ENCODE results near the gene SENP6. TPM values are rescaled to one million over a fixed set of nuclear protein-coding genes. Genes with fewer than 3 reads are reported as not detected.

Gene SENP6
- total and polyA plus RNA-seq, 9 of the 15 experiments (the other 6 are each of a cell fraction or from before 2014, with no cell fraction given): 11.1 to 79.4 (median 46.8) TPM

- peak overlapping the region; percentile 94 to 100 for H3K9ac ChIP-seq (ENCODE audit: insufficient read depth in 1 of 2, low read depth in 2 of 2, low read length in 2 of 2)
- peaks cover 61% of the 10 kb centered on the region for H3K79me2 ChIP-seq (ENCODE audit: control insufficient read depth, insufficient read depth, low read length)
- no peaks in the 10 kb centered on the region for H3K9me3 ChIP-seq (replicated peaks; ENCODE audit: control insufficient read depth, insufficient read depth, low read depth, low read length)
- intact Hi-C loops (cut with micrococcal nuclease) (loop anchor here (10.0 kb wide), 1 partner anchor 318 kb away; the partner anchor contains the start of gene TMEM30A), in situ Hi-C loops (cut with MboI) (no loop called here)
- FAIRE-seq (no peak), DNase-seq (ENCODE audit: extremely low read depth in 1 of 4, low spot score in 3 of 4) (peak; percentile 26 to 61 (median 32)), ATAC-seq (peak; percentile 64)
- H3K4me3 ChIP-seq: peak overlapping the region; percentile 89
- peak overlapping the region; percentile 86 for H2AFZ ChIP-seq (ENCODE audit: low read depth, low read length)
- 0 out of 2 replicates have a peak, but pooled peaks cover 5% of the 10 kb centered on the region for H4K20me1 ChIP-seq (replicated peaks; ENCODE audit: control insufficient read depth, insufficient read depth, low read length)
- peak overlapping the region; percentile 87 for H3K4me2 ChIP-seq (ENCODE audit: insufficient read depth, low read length)
- H3K9me1 ChIP-seq (ENCODE audit: control insufficient read depth, insufficient read depth, low read length): no peaks in the 10 kb centered on the region
- peaks cover 12 to 17% of the 10 kb centered on the region in 2 experiments; a peak in 4 of 5 replicates for H3K4me1 ChIP-seq (replicated peaks in 1 of 2; ENCODE audit: control insufficient read depth in 2 of 2, insufficient read depth in 2 of 2, low read length in 2 of 2)
- WGBS (ENCODE audit: insufficient coverage, low coverage, missing lambda C conversion rate): 1% methylated on average over 47 of the region's 70 CpGs
- peak overlapping the region; percentile 95 for H3K27ac ChIP-seq (ENCODE audit: extremely low read depth, low read depth, low read length)
- CTCF ChIA-PET (ENCODE audit: low intra/inter-chr PET ratio): no interaction called here
- BruUV-seq (replicated peaks): TSS peak; percentile 40
- POLR2A ChIA-PET: interaction anchor here (0.6 to 3.6 kb wide), 14 partner anchors 8 to 317 kb away, joined by 3 to 15 read pairs (median 4); no protein-coding TSS in a partner anchor
- H3K27me3 ChIP-seq (ENCODE audit: control insufficient read depth in 2 of 2, insufficient read depth in 2 of 2, low read length in 2 of 2): no peaks in the 10 kb centered on the region
- H3K36me3 ChIP-seq (ENCODE audit: control insufficient read depth, insufficient read depth, low read length): peaks cover 6% of the 10 kb centered on the region
- peak; percentile 3; the same call in 1 of the 2 replicates for TF ChIP-seq ERF (CRISPR knock-in tag; IDR thresholded peaks at IDR 0.05)
- TF ChIP-seq, protein P1, sequence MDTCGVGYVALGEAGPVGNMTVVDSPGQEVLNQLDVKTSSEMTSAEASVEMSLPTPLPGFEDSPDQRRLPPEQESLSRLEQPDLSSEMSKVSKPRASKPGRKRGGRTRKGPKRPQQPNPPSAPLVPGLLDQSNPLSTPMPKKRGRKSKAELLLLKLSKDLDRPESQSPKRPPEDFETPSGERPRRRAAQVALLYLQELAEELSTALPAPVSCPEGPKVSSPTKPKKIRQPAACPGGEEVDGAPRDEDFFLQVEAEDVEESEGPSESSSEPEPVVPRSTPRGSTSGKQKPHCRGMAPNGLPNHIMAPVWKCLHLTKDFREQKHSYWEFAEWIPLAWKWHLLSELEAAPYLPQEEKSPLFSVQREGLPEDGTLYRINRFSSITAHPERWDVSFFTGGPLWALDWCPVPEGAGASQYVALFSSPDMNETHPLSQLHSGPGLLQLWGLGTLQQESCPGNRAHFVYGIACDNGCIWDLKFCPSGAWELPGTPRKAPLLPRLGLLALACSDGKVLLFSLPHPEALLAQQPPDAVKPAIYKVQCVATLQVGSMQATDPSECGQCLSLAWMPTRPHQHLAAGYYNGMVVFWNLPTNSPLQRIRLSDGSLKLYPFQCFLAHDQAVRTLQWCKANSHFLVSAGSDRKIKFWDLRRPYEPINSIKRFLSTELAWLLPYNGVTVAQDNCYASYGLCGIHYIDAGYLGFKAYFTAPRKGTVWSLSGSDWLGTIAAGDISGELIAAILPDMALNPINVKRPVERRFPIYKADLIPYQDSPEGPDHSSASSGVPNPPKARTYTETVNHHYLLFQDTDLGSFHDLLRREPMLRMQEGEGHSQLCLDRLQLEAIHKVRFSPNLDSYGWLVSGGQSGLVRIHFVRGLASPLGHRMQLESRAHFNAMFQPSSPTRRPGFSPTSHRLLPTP (IDR thresholded peaks at IDR 0.05; ENCODE audit: borderline replicate concordance, extremely low read depth, insufficient read length): peak; percentile 21
- TF ChIP-seq NR1H2 (CRISPR knock-in tag; IDR thresholded peaks at IDR 0.05): peak; percentile 92; the same call in 1 of the 2 replicates
- TF ChIP-seq ZNF699 (CRISPR knock-in tag; IDR thresholded peaks at IDR 0.05; ENCODE audit: insufficient replicate concordance): no peak
- TF ChIP-seq, protein P2, sequence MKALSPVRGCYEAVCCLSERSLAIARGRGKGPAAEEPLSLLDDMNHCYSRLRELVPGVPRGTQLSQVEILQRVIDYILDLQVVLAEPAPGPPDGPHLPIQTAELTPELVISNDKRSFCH (CRISPR knock-in tag; IDR thresholded peaks at IDR 0.05): no peak
- TF ChIP-seq, protein P2 (tag; IDR thresholded peaks at IDR 0.05): no peak
- no peak for TF ChIP-seq ZNF121 (CRISPR knock-in tag; conservative IDR thresholded peaks at IDR 0.05)
- no peak for TF ChIP-seq MEF2D (tag; conservative IDR thresholded peaks at IDR 0.05; ENCODE audit: low read depth)
- TF ChIP-seq GABPB1 (CRISPR knock-in tag; IDR thresholded peaks at IDR 0.05): peak; percentile 61; the same call in 1 of the 2 replicates
- 0 out of 2 replicates have a peak, but pooled peaks have one; percentile 4 for TF ChIP-seq ZNF143 (CRISPR knock-in tag; IDR thresholded peaks at IDR 0.05)
- peak; percentile 89 for TF ChIP-seq RBFOX2 (IDR thresholded peaks at IDR 0.05; ENCODE audit: low read depth, low read length)
- TF ChIP-seq HNRNPLL (IDR thresholded peaks at IDR 0.05; ENCODE audit: low read depth, low read length, poor library complexity, severe bottlenecking): peak; percentile 37
- TF ChIP-seq, protein P3, sequence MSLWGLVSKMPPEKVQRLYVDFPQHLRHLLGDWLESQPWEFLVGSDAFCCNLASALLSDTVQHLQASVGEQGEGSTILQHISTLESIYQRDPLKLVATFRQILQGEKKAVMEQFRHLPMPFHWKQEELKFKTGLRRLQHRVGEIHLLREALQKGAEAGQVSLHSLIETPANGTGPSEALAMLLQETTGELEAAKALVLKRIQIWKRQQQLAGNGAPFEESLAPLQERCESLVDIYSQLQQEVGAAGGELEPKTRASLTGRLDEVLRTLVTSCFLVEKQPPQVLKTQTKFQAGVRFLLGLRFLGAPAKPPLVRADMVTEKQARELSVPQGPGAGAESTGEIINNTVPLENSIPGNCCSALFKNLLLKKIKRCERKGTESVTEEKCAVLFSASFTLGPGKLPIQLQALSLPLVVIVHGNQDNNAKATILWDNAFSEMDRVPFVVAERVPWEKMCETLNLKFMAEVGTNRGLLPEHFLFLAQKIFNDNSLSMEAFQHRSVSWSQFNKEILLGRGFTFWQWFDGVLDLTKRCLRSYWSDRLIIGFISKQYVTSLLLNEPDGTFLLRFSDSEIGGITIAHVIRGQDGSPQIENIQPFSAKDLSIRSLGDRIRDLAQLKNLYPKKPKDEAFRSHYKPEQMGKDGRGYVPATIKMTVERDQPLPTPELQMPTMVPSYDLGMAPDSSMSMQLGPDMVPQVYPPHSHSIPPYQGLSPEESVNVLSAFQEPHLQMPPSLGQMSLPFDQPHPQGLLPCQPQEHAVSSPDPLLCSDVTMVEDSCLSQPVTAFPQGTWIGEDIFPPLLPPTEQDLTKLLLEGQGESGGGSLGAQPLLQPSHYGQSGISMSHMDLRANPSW (CRISPR knock-in tag; IDR thresholded peaks at IDR 0.05): no peak
Measured at GRCh38 chr6:75602246-75603105, 796 bp downstream of the SENP6 start.

Measured in K562 (cell line).